Neural cell (in vitro differentiated cells): ENCODE results near the gene RRP1. TPM values are rescaled to one million over a fixed set of nuclear protein-coding genes. Genes with fewer than 3 reads are reported as not detected.

Experiments used
- H2AFZ ChIP-seq: fragments of 200-600, 300-800 bp; sonication (generic), shearing (Covaris generic); 2 replicates; pipeline ENCODE4 v1.6.0; 2014; ENCODE audit warnings: low read depth, mild to moderate bottlenecking, antibody characterized with exemption, low read length, moderate library complexity
- H3F3A ChIP-seq: fragments of 200-600 bp; shearing (Covaris generic); 2 replicates; pipeline ENCODE4 v1.6.1; 2016; ENCODE audit warnings: mild to moderate bottlenecking, moderate library complexity, mixed read lengths, antibody characterized with exemption, low read length; ENCODE audit not compliant: insufficient read depth, poor library complexity, severe bottlenecking
- H3K27ac ChIP-seq: fragments of 200-600, 300-800 bp; sonication (generic), shearing (Covaris generic); 2 replicates; pipeline ENCODE4 v1.5.1; 2014; ENCODE audit warnings: mild to moderate bottlenecking, low read length, moderate library complexity
- H3K27me3 ChIP-seq: fragments of 300-800, 200-600 bp; sonication (generic), shearing (Covaris generic); 2 replicates; pipeline ENCODE4 v1.6.0; 2014; ENCODE audit warnings: mild to moderate bottlenecking, low read depth, low read length, moderate library complexity; ENCODE audit not compliant: insufficient read depth
- H3K36me3 ChIP-seq: fragments of 300-800, 200-600 bp; sonication (generic), shearing (Covaris generic); 2 replicates; pipeline ENCODE4 v1.5.1; 2014; ENCODE audit warnings: mild to moderate bottlenecking, antibody characterized with exemption, low read length, moderate library complexity; ENCODE audit not compliant: insufficient read depth
- H3K4me2 ChIP-seq: fragments of 300-800, 200-600 bp; sonication (generic), shearing (Covaris generic); 2 replicates; pipeline ENCODE4 v1.6.0; 2014; ENCODE audit warnings: mild to moderate bottlenecking, low read length
- H3K4me3 ChIP-seq: fragments of 300-800, 200-600 bp; sonication (generic), shearing (Covaris generic); 2 replicates; pipeline ENCODE4 v1.5.1; 2014; ENCODE audit warnings: mild to moderate bottlenecking, low read length, moderate library complexity
- H3K79me2 ChIP-seq: fragments of 200-600 bp; shearing (Covaris generic); replicated peaks from 2 replicates; pipeline ENCODE4 v1.6.0; 2014; ENCODE audit warnings: mild to moderate bottlenecking, low read length, moderate library complexity; ENCODE audit not compliant: insufficient read depth
- H3K9ac ChIP-seq: fragments of 300-800, 200-600 bp; sonication (generic), shearing (Covaris generic); 2 replicates; pipeline ENCODE4 v1.6.1; 2016; ENCODE audit warnings: mild to moderate bottlenecking, low read length, mixed read lengths
- H3K9me2 ChIP-seq: fragments of 200-600 bp; shearing (Covaris generic); 2 replicates; pipeline ENCODE4 v1.6.1; 2016; ENCODE audit warnings: mild to moderate bottlenecking, low read length, mixed read lengths; ENCODE audit not compliant: insufficient read depth
- H3K9me3 ChIP-seq: fragments of 200-600, 300-800 bp; sonication (generic), shearing (Covaris generic); 2 replicates; pipeline ENCODE4 v1.6.1; 2016; ENCODE audit warnings: mild to moderate bottlenecking, mixed run types, low read length, moderate library complexity, mixed read lengths
- H4K20me1 ChIP-seq: fragments of 200-600 bp; shearing (Covaris generic); 2 replicates; pipeline ENCODE4 v1.6.1; 2016; ENCODE audit warnings: mild to moderate bottlenecking, mixed run types; ENCODE audit not compliant: insufficient read depth
- EP300 ChIP-seq: fragments of 450-650 bp; conservative IDR thresholded peaks from 2 replicates; pipeline ENCODE4 v1.6.1; 2014; ENCODE audit warnings: antibody characterized with exemption, mild to moderate bottlenecking, moderate library complexity; ENCODE audit not compliant: poor library complexity, severe bottlenecking
- EZH2 ChIP-seq: fragments of 200-600, 300-800 bp; shearing (Covaris generic), sonication (generic); IDR thresholded peaks from 2 replicates; pipeline ENCODE4 v1.6.1; 2014; ENCODE audit warnings: antibody characterized with exemption, low read length, borderline replicate concordance, mild to moderate bottlenecking; ENCODE audit not compliant: insufficient read depth, poor library complexity, severe bottlenecking
- MXI1 ChIP-seq: fragments of 450-650 bp; conservative IDR thresholded peaks from 2 replicates; pipeline ENCODE4 v1.6.1; 2014; ENCODE audit warnings: antibody characterized with exemption, mild to moderate bottlenecking; ENCODE audit not compliant: poor library complexity, severe bottlenecking
- POLR2AphosphoS5 ChIP-seq: IDR thresholded peaks from 2 replicates; pipeline ENCODE4 v1.6.1; 2012
- RAD21 ChIP-seq: fragments of 450-650 bp; conservative IDR thresholded peaks from 2 replicates; pipeline ENCODE4 v1.6.1; 2014; ENCODE audit warnings: antibody characterized with exemption, mild to moderate bottlenecking, moderate library complexity
- SMC3 ChIP-seq: fragments of 450-650 bp; conservative IDR thresholded peaks from 2 replicates; pipeline ENCODE4 v1.6.1; 2014; ENCODE audit warnings: antibody characterized with exemption, mild to moderate bottlenecking, moderate library complexity; ENCODE audit not compliant: poor library complexity
- TAF1 ChIP-seq: IDR thresholded peaks from 2 replicates; pipeline ENCODE4 v1.6.1; 2012; ENCODE audit warnings: low read depth
- polyA plus RNA-seq: library from polyadenylated mRNA; depleted of rRNA; stranded (reverse); fragments of >200 nt; gene quantifications from 2 replicates; pipeline ENCODE4 v1.2.3, GENCODE V29; 2014
- TF ChIP-seq, protein P1 (sequence below): fragments of 450-650 bp; IDR thresholded peaks from 2 replicates; pipeline ENCODE4 v1.5.1; 2014; ENCODE audit warnings: antibody characterized with exemption, mild to moderate bottlenecking, moderate library complexity; ENCODE audit not compliant: poor library complexity, severe bottlenecking
- TF ChIP-seq, protein P2 (sequence below): IDR thresholded peaks from 2 replicates; pipeline ENCODE4 v1.6.1; 2012; ENCODE audit warnings: borderline replicate concordance

RRP1 gene
- polyA plus RNA-seq, 1 donor from 2014 or later = 35.8 TPM

DNA sequence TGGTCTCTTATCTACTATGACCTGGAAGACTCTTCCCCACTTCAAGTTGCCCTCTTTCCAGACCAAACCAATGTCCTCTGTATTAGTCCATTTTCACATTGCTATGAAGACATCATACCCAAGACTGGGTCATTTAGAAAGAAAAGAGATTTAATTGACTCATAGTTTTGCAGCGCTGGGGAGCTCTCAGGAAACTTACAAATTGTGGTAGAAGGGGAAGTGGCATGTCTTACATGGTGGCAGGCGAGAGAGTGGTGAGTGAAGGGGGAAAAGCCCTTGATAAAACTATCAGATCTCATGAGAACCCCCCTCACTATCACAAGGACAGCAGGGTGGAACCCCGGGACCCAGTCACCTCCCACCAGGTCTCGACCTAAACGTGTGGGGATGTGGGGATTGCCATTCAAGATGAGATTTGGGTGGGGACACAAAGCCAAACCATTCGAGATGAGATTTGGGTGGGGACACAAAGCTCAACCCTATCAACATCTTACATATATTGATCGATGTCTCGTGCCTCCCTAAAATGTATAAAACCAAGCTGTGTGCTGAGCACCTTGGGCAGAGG is 61.4 kb downstream of the RRP1 start:
- H3K9ac ChIP-seq = no peak overlapping the region
- no peak overlapping the region for H3K4me2 ChIP-seq
- no peak overlapping the region for H3K27ac ChIP-seq
- no peaks in the 10 kb centered on the region for H3K9me3 ChIP-seq
- H3K79me2 ChIP-seq = no peaks in the 10 kb centered on the region
- no peaks in the 10 kb centered on the region for H3K27me3 ChIP-seq
- no peaks in the 10 kb centered on the region for H3K36me3 ChIP-seq
- H3F3A ChIP-seq = no peaks in the 10 kb centered on the region
- no peak overlapping the region for H2AFZ ChIP-seq
- H3K4me3 ChIP-seq = no peak overlapping the region
- H4K20me1 ChIP-seq = no peaks in the 10 kb centered on the region
- TF ChIP-seq MXI1 = no peak
- TF ChIP-seq, protein P1, sequence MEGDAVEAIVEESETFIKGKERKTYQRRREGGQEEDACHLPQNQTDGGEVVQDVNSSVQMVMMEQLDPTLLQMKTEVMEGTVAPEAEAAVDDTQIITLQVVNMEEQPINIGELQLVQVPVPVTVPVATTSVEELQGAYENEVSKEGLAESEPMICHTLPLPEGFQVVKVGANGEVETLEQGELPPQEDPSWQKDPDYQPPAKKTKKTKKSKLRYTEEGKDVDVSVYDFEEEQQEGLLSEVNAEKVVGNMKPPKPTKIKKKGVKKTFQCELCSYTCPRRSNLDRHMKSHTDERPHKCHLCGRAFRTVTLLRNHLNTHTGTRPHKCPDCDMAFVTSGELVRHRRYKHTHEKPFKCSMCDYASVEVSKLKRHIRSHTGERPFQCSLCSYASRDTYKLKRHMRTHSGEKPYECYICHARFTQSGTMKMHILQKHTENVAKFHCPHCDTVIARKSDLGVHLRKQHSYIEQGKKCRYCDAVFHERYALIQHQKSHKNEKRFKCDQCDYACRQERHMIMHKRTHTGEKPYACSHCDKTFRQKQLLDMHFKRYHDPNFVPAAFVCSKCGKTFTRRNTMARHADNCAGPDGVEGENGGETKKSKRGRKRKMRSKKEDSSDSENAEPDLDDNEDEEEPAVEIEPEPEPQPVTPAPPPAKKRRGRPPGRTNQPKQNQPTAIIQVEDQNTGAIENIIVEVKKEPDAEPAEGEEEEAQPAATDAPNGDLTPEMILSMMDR = no peak
- no peak for TF ChIP-seq EZH2
- TF ChIP-seq POLR2AphosphoS5 = no peak
- TF ChIP-seq RAD21 = no peak
- TF ChIP-seq EP300 = no peak
- no peak for TF ChIP-seq SMC3
- TF ChIP-seq, protein P2, sequence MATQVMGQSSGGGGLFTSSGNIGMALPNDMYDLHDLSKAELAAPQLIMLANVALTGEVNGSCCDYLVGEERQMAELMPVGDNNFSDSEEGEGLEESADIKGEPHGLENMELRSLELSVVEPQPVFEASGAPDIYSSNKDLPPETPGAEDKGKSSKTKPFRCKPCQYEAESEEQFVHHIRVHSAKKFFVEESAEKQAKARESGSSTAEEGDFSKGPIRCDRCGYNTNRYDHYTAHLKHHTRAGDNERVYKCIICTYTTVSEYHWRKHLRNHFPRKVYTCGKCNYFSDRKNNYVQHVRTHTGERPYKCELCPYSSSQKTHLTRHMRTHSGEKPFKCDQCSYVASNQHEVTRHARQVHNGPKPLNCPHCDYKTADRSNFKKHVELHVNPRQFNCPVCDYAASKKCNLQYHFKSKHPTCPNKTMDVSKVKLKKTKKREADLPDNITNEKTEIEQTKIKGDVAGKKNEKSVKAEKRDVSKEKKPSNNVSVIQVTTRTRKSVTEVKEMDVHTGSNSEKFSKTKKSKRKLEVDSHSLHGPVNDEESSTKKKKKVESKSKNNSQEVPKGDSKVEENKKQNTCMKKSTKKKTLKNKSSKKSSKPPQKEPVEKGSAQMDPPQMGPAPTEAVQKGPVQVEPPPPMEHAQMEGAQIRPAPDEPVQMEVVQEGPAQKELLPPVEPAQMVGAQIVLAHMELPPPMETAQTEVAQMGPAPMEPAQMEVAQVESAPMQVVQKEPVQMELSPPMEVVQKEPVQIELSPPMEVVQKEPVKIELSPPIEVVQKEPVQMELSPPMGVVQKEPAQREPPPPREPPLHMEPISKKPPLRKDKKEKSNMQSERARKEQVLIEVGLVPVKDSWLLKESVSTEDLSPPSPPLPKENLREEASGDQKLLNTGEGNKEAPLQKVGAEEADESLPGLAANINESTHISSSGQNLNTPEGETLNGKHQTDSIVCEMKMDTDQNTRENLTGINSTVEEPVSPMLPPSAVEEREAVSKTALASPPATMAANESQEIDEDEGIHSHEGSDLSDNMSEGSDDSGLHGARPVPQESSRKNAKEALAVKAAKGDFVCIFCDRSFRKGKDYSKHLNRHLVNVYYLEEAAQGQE = no peak
- TF ChIP-seq TAF1 = no peak
- no peaks in the 10 kb centered on the region for H3K9me2 ChIP-seq

DNA sequence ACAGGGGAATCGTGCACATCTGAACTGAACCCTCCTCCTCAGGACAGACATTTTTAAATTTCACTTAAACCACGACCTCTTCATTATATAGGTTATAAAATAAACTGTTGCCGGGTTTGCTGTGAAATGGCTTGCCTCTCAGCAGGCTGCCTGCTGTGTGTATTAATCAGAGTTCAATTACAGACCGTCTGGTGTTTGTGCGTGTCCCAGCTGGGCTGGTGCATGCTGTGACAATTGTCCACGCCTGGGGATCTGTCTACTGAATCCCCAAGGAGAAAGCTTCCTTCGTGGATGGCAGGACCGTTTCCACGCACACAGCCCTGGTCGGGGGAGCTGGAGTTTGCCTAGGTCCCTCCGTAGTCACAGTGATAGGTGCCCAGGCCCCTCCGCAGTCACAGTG is 62.2 kb downstream of the RRP1 start:
- H3K4me3 ChIP-seq = no peak overlapping the region
- no peak overlapping the region for H3K4me2 ChIP-seq
- H3K9me3 ChIP-seq = no peaks in the 10 kb centered on the region
- H3K27ac ChIP-seq = no peak overlapping the region
- H3K79me2 ChIP-seq = no peaks in the 10 kb centered on the region
- H3K27me3 ChIP-seq = no peaks in the 10 kb centered on the region
- no peak for TF ChIP-seq TAF1
- TF ChIP-seq POLR2AphosphoS5 = peak; percentile 66
- no peak for TF ChIP-seq MXI1
- TF ChIP-seq, protein P2 = no peak
- TF ChIP-seq SMC3 = no peak
- no peaks in the 10 kb centered on the region for H3F3A ChIP-seq
- no peak overlapping the region for H2AFZ ChIP-seq
- H4K20me1 ChIP-seq = no peaks in the 10 kb centered on the region
- no peaks in the 10 kb centered on the region for H3K9me2 ChIP-seq
- no peak overlapping the region for H3K9ac ChIP-seq
- H3K36me3 ChIP-seq = no peaks in the 10 kb centered on the region
